GM12864 (cell line): ENCODE results near the gene ALDOC.

Source experiments
- DNase-seq: peaks from one replicate; pipeline ENCODE4 v3.0.0-alpha.2; 2011; ENCODE audit warnings: low read depth
- H3K4me3 ChIP-seq: 2 replicates; pipeline ENCODE4 v1.5.1; 2011; ENCODE audit warnings: mild to moderate bottlenecking, low read depth, low read length, control low read depth
- CTCF ChIP-seq: IDR thresholded peaks from 2 replicates; pipeline ENCODE4 v1.5.1; 2011; ENCODE audit warnings: low read depth, mild to moderate bottlenecking, moderate library complexity, low read length, control low read depth, inconsistent platforms; ENCODE audit errors: missing control alignments

The ALDOC gene

GRCh38 chr17:28571361-28572122 lies 5.2 kb downstream of the ALDOC start, which contains the start of gene PIGS:
Gene PIGS, minus strand, starts transcription at chr17:28571524. Its CDS starts 28 bp downstream, at chr17:28571496.
- peak; percentile 74 for DNase-seq
- H3K4me3 ChIP-seq: peak within 1 kb of the TSS; percentile 96
- no peak for TF ChIP-seq CTCF

GRCh38 chr17:28570716-28571360 lies 5.9 kb downstream of the ALDOC start:
- no peak for DNase-seq
- peak overlapping the region; percentile 96 for H3K4me3 ChIP-seq
- no peak for TF ChIP-seq CTCF

GRCh38 chr17:28569446-28569845 lies 7.2 kb downstream of the ALDOC start:
- no peak for DNase-seq
- peak overlapping the region; percentile 96; the same call in 1 of the 2 replicates for H3K4me3 ChIP-seq
- no peak for TF ChIP-seq CTCF

GRCh38 chr17:28567604-28568003 lies 9.1 kb downstream of the ALDOC start:
- TF ChIP-seq CTCF: no peak
- H3K4me3 ChIP-seq: no peak overlapping the region; the same call in 1 of the 2 replicates
- peak; percentile 63 for DNase-seq

- no peak for TF ChIP-seq CTCF
- no peak overlapping the region for H3K4me3 ChIP-seq
- DNase-seq: no peak
Measured at GRCh38 chr17:28563475-28563874, 13.2 kb downstream of the ALDOC start.

GRCh38 chr17:28555022-28555421 lies 21.7 kb downstream of the ALDOC start:
- TF ChIP-seq CTCF: no peak
- DNase-seq: no peak
- H3K4me3 ChIP-seq: no peak overlapping the region
